Small intestine (tissue), 7 donors: Measurements from ENCODE around the gene MAGEC1. TPM values are rescaled to one million over a fixed set of nuclear protein-coding genes. Genes with fewer than 3 reads are reported as not detected.

Experiments used
- DNase-seq, 2 donors: peaks; one replicate each; pipeline versions ENCODE4 v3.0.0 to v3.0.0-alpha.2; 2013
- FAIRE-seq: peaks from 2 replicates; lab custom pipeline; 2012; peaks lifted over from hg19 to GRCh38; lab: Jason Lieb, UNC
- H3K27ac ChIP-seq, 3 donors: one replicate each; pipeline ENCODE4 v1.5.1; 2013; ENCODE audit warnings: low read length in 2 of 3, mild to moderate bottlenecking in 2 of 3, control low read depth in 1 of 3, inconsistent platforms in 1 of 3, low read depth in 1 of 3, moderate library complexity in 1 of 3
- H3K27me3 ChIP-seq, 3 donors: one replicate each; pipeline ENCODE4 v1.6.1; 2013; ENCODE audit warnings: low read length in 3 of 3, inconsistent platforms in 1 of 3; ENCODE audit not compliant: control insufficient read depth in 3 of 3, insufficient read depth in 3 of 3
- H3K36me3 ChIP-seq, 3 donors: one replicate each; pipeline ENCODE4 v1.6.1; 2013; ENCODE audit warnings: low read length in 3 of 3, inconsistent platforms in 1 of 3, low read depth in 1 of 3, mild to moderate bottlenecking in 1 of 3, moderate library complexity in 1 of 3; ENCODE audit not compliant: control insufficient read depth in 3 of 3, insufficient read depth in 2 of 3
- H3K4me1 ChIP-seq, 3 donors: one replicate each; pipeline ENCODE4 v1.6.1; 2013; ENCODE audit warnings: low read length in 2 of 3, inconsistent platforms in 1 of 3, low read depth in 1 of 3, mild to moderate bottlenecking in 1 of 3, moderate library complexity in 1 of 3; ENCODE audit not compliant: control insufficient read depth in 3 of 3, insufficient read depth in 2 of 3
- H3K4me3 ChIP-seq, 3 donors: one replicate each; pipeline ENCODE4 v1.5.1; 2013; ENCODE audit warnings: low read length in 3 of 3, control low read depth in 1 of 3, inconsistent platforms in 1 of 3, low read depth in 1 of 3, mild to moderate bottlenecking in 1 of 3, moderate library complexity in 1 of 3
- H3K9me3 ChIP-seq, 2 donors: one replicate each; pipeline ENCODE4 v1.6.1; 2013; ENCODE audit warnings: low read depth in 1 of 2, low read length in 1 of 2; ENCODE audit not compliant: control insufficient read depth in 2 of 2, insufficient read depth in 1 of 2
- WGBS, 3 donors: extraction: QIAGEN DNeasy Blood & Tissue Kit; methylation state at CpG; one replicate each; pipeline ENCODE4 v1.1.7; 2013; 5-methylcytosine and 5-hydroxymethylcytosine counted together
- polyA plus RNA-seq, 4 donors: library from polyadenylated mRNA; stranded (reverse) in 3 of 4; unstranded in 1 of 4; fragments of 200-250 nt in 3 of 4; fragments of 120-200 nt in 1 of 4; gene quantifications; one replicate each; pipeline versions ENCODE4 v1.2.1 to v1.2.3, GENCODE V29; 2013
- donor health status: healthy with polysubstance abuse.
- donor health status: control.
- donor health status: control.
- donor health status: Bipolar disorder and iron deficiency.
- donor health status: healthy.

The MAGEC1 gene
- polyA plus RNA-seq, 4 donors = not detected

- no peak for DNase-seq
- WGBS, 3 donors = 79 to 94% (median 84%) methylated on average over 6 of the region's 6 CpGs
- Histone ChIP-seq H3K4me1 (no peaks in the 10 kb centered on the region), H3K4me3 (no peak overlapping the region), H3K9me3 (peaks cover 0 to 11% of the 10 kb centered on the region in 2 donors), H3K36me3 (no peaks in the 10 kb centered on the region), H3K27ac (no peak overlapping the region), H3K27me3 (no peaks in the 10 kb centered on the region)
- no peak for FAIRE-seq
These were observed 568 bp downstream of the MAGEC1 start for GRCh38 chrX:141904262-141904661.

- Histone ChIP-seq H3K4me1 (no peaks in the 10 kb centered on the region), H3K27me3 (no peaks in the 10 kb centered on the region), H3K36me3 (no peaks in the 10 kb centered on the region), H3K9me3 (no peaks in the 10 kb centered on the region), H3K27ac (no peak overlapping the region), H3K4me3 (no peak overlapping the region)
- FAIRE-seq (no peak), DNase-seq (no peak)
- 49 to 66% (median 51%) methylated on average over 3 of the region's 3 CpGs for WGBS, 3 donors
These were observed 14.1 kb downstream of the MAGEC1 start for GRCh38 chrX:141917801-141918200.

- FAIRE-seq (no peak), DNase-seq (no peak)
- WGBS, 3 donors = 70 to 80% (median 79%) methylated on average over 2 of the region's 2 CpGs
- Histone ChIP-seq H3K4me1 (no peaks in the 10 kb centered on the region), H3K9me3 (no peaks in the 10 kb centered on the region), H3K4me3 (no peak overlapping the region), H3K27ac (no peak overlapping the region), H3K36me3 (no peaks in the 10 kb centered on the region), H3K27me3 (no peaks in the 10 kb centered on the region)
These were observed 20.6 kb downstream of the MAGEC1 start for GRCh38 chrX:141924293-141924692.

- FAIRE-seq = no peak
- DNase-seq = no peak
These were observed 24.7 kb downstream of the MAGEC1 start for GRCh38 chrX:141928432-141928831.

GRCh38 chrX:141934059-141934641 lies 30.5 kb downstream of the MAGEC1 start:
- H3K4me3 ChIP-seq = no peak overlapping the region
- H3K27me3 ChIP-seq = no peaks in the 10 kb centered on the region
- H3K27ac ChIP-seq = no peak overlapping the region
- FAIRE-seq (no peak), DNase-seq (no peak)
- H3K36me3 ChIP-seq = no peaks in the 10 kb centered on the region
- H3K9me3 ChIP-seq = no peaks in the 10 kb centered on the region
- no peaks in the 10 kb centered on the region for H3K4me1 ChIP-seq
- WGBS, 3 donors = 50 to 76% (median 60%) methylated on average over 2 of the region's 2 CpGs

More at GRCh38 chrX:141928432-141928831, 24.7 kb downstream of the MAGEC1 start:
- WGBS, 3 donors = 53 to 59% (median 58%) methylated on average over 3 of the region's 3 CpGs
- H3K9me3 ChIP-seq = no peaks in the 10 kb centered on the region
- H3K4me3 ChIP-seq = no peak overlapping the region
- no peak overlapping the region for H3K27ac ChIP-seq
- no peaks in the 10 kb centered on the region for H3K4me1 ChIP-seq
- H3K27me3 ChIP-seq = no peaks in the 10 kb centered on the region
- H3K36me3 ChIP-seq = no peaks in the 10 kb centered on the region

GRCh38 chrX:141935645-141936044 lies 32.0 kb downstream of the MAGEC1 start:
- Histone ChIP-seq H3K9me3 (no peaks in the 10 kb centered on the region), H3K4me3 (no peak overlapping the region), H3K27ac (no peak overlapping the region), H3K4me1 (no peaks in the 10 kb centered on the region), H3K27me3 (no peaks in the 10 kb centered on the region), H3K36me3 (no peaks in the 10 kb centered on the region)
- no peak for DNase-seq
- 48 to 73% (median 52%) methylated on average over 2 of the region's 2 CpGs for WGBS, 3 donors
- FAIRE-seq = no peak

- H3K27ac ChIP-seq = no peak overlapping the region
- FAIRE-seq = no peak
- no peaks in the 10 kb centered on the region for H3K36me3 ChIP-seq
- H3K9me3 ChIP-seq = no peaks in the 10 kb centered on the region
- H3K4me3 ChIP-seq = no peak overlapping the region
- WGBS, 3 donors = 47 to 84% (median 65%) methylated on average over 1 of the region's 1 CpG
- no peaks in the 10 kb centered on the region for H3K27me3 ChIP-seq
- no peak for DNase-seq
- no peaks in the 10 kb centered on the region for H3K4me1 ChIP-seq
These were observed 32.4 kb downstream of the MAGEC1 start for GRCh38 chrX:141936080-141936479.

GRCh38 chrX:141941234-141941633 lies 37.5 kb downstream of the MAGEC1 start:
- FAIRE-seq (no peak), DNase-seq (no peak)
- H3K36me3 ChIP-seq = no peaks in the 10 kb centered on the region
- no peak overlapping the region for H3K4me3 ChIP-seq
- no peaks in the 10 kb centered on the region for H3K4me1 ChIP-seq
- WGBS, 3 donors = 87 to 94% (median 92%) methylated on average over 2 of the region's 2 CpGs
- H3K27me3 ChIP-seq = no peaks in the 10 kb centered on the region
- no peak overlapping the region for H3K27ac ChIP-seq
- no peaks in the 10 kb centered on the region for H3K9me3 ChIP-seq

- Histone ChIP-seq H3K9me3 (no peaks in the 10 kb centered on the region), H3K4me3 (no peak overlapping the region), H3K36me3 (no peaks in the 10 kb centered on the region), H3K4me1 (no peaks in the 10 kb centered on the region), H3K27ac (no peak overlapping the region), H3K27me3 (no peaks in the 10 kb centered on the region)
- FAIRE-seq (no peak), DNase-seq (no peak)
- 67 to 76% (median 69%) methylated on average over 7 of the region's 7 CpGs for WGBS, 3 donors
These were observed 41.7 kb downstream of the MAGEC1 start for GRCh38 chrX:141945426-141945825.
